Progenitor cell of endocrine pancreas (in vitro differentiated cells): Measurements from ENCODE around the gene HTD2. TPM values are rescaled to one million over a fixed set of nuclear protein-coding genes. Genes with fewer than 3 reads are reported as not detected.

Experiments used
- DNase-seq: peaks from one replicate; pipeline ENCODE4 v3.0.0; 2021; ENCODE audit warnings: low spot score; ENCODE audit not compliant: unreplicated experiment
- H3K27ac Mint-ChIP-seq: 2 replicates; pipeline ENCODE4 v1.8.0; 2021; ENCODE audit warnings: mild to moderate bottlenecking, moderate library complexity, mixed read lengths
- H3K27me3 Mint-ChIP-seq: 2 replicates; pipeline ENCODE4 v1.8.0; 2021; ENCODE audit warnings: mixed read lengths
- H3K36me3 Mint-ChIP-seq: 2 replicates; pipeline ENCODE4 v1.8.0; 2022; ENCODE audit warnings: mixed read lengths; ENCODE audit not compliant: insufficient read depth
- H3K4me1 Mint-ChIP-seq: 2 replicates; pipeline ENCODE4 v1.8.0; 2021; ENCODE audit warnings: low read depth, mixed read lengths
- H3K4me3 Mint-ChIP-seq: 2 replicates; pipeline ENCODE4 v1.8.0; 2021; ENCODE audit warnings: low read depth, mild to moderate bottlenecking, moderate library complexity, mixed read lengths
- H3K9me3 Mint-ChIP-seq: 2 replicates; pipeline ENCODE4 v1.8.0; 2021; ENCODE audit warnings: low read depth, mixed read lengths
- CTCF ChIP-seq: fragments of 200-600 bp; sonication (generic); IDR thresholded peaks from one replicate; pipeline ENCODE4 v1.5.0; 2021; ENCODE audit warnings: antibody characterized with exemption, mild to moderate bottlenecking; ENCODE audit not compliant: unreplicated experiment
- total RNA-seq: library from RNA; stranded (reverse); gene quantifications from 2 replicates; pipeline ENCODE4 v1.2.1, GENCODE V29; 2021

The HTD2 gene
- total RNA-seq, 1 donor from 2014 or later = 10.7 TPM

GRCh38 chr3:58357402-58357801 lies 51.1 kb downstream of the HTD2 start:
- no peak overlapping the region for H3K27ac Mint-ChIP-seq
- no peak overlapping the region for H3K4me3 Mint-ChIP-seq
- no peaks in the 10 kb centered on the region for H3K36me3 Mint-ChIP-seq
- DNase-seq = no peak
- TF ChIP-seq CTCF = no peak
- H3K9me3 Mint-ChIP-seq = no peaks in the 10 kb centered on the region
- no peaks in the 10 kb centered on the region for H3K27me3 Mint-ChIP-seq
- peaks cover 2% of the 10 kb centered on the region for H3K4me1 Mint-ChIP-seq

- no peak overlapping the region for H3K4me3 Mint-ChIP-seq
- TF ChIP-seq CTCF = no peak
- H3K4me1 Mint-ChIP-seq = peaks cover 2% of the 10 kb centered on the region
- DNase-seq = no peak
- H3K27me3 Mint-ChIP-seq = no peaks in the 10 kb centered on the region
- no peak overlapping the region for H3K27ac Mint-ChIP-seq
- H3K9me3 Mint-ChIP-seq = no peaks in the 10 kb centered on the region
- no peaks in the 10 kb centered on the region for H3K36me3 Mint-ChIP-seq
Observed at GRCh38 chr3:58358092-58358491, 51.8 kb downstream of the HTD2 start.

GRCh38 chr3:58358808-58359207 lies 52.5 kb downstream of the HTD2 start:
- no peak for TF ChIP-seq CTCF
- H3K36me3 Mint-ChIP-seq = no peaks in the 10 kb centered on the region

GRCh38 chr3:58359621-58360020 lies 53.3 kb downstream of the HTD2 start:
- no peak overlapping the region for H3K27ac Mint-ChIP-seq
- peaks cover 2% of the 10 kb centered on the region for H3K36me3 Mint-ChIP-seq
- H3K27me3 Mint-ChIP-seq = no peaks in the 10 kb centered on the region
- no peak for DNase-seq
- peaks cover 3% of the 10 kb centered on the region for H3K9me3 Mint-ChIP-seq
- no peak overlapping the region for H3K4me3 Mint-ChIP-seq
- peaks cover 2% of the 10 kb centered on the region for H3K4me1 Mint-ChIP-seq
- no peak for TF ChIP-seq CTCF

More at GRCh38 chr3:58358808-58359207, 52.5 kb downstream of the HTD2 start:
- Mint-ChIP-seq H3K27ac (no peak overlapping the region), H3K4me3 (no peak overlapping the region), H3K9me3 (no peaks in the 10 kb centered on the region), H3K27me3 (no peaks in the 10 kb centered on the region), H3K4me1 (peaks cover 2% of the 10 kb centered on the region)
- DNase-seq = no peak

GRCh38 chr3:58361866-58362265 lies 55.5 kb downstream of the HTD2 start:
- H3K36me3 Mint-ChIP-seq = peaks cover 2% of the 10 kb centered on the region
- H3K4me1 Mint-ChIP-seq = peaks cover 1% of the 10 kb centered on the region
- H3K27me3 Mint-ChIP-seq = no peaks in the 10 kb centered on the region
- H3K9me3 Mint-ChIP-seq = peaks cover 14% of the 10 kb centered on the region
- H3K4me3 Mint-ChIP-seq = no peak overlapping the region
- DNase-seq = no peak
- TF ChIP-seq CTCF = no peak
- no peak overlapping the region for H3K27ac Mint-ChIP-seq
